GM23338 (cell line): Measurements from ENCODE around the gene FLYWCH1.

Experiments used
- EZH2 ChIP-seq: fragments of 200-600 bp; sonication (generic); IDR thresholded peaks from one replicate; pipeline ENCODE4 v1.8.0; 2017; ENCODE audit warnings: antibody characterized with exemption, mild to moderate bottlenecking, low read depth; ENCODE audit not compliant: unreplicated experiment
- NANOG ChIP-seq: IDR thresholded peaks from 2 replicates; pipeline ENCODE4 v1.6.1; 2016; ENCODE audit warnings: antibody characterized with exemption, borderline replicate concordance
- POLR2AphosphoS5 ChIP-seq: IDR thresholded peaks from 2 replicates; pipeline ENCODE4 v1.6.1; 2016; ENCODE audit warnings: antibody characterized with exemption, low read depth
- TF ChIP-seq, protein P1 (sequence below), 2 experiments: fragments of 200-600 bp in 1 of 2; sonication (generic) in 1 of 2; conservative IDR thresholded peaks; 2 replicates each; pipeline versions ENCODE4 v1.5.1 to v1.6.1; 2016 to 2017; ENCODE audit warnings: antibody characterized with exemption in 2 of 2, low read depth in 2 of 2, mild to moderate bottlenecking in 2 of 2, moderate library complexity in 1 of 2
- TF ChIP-seq, protein P2 (sequence below): IDR thresholded peaks from one replicate; pipeline ENCODE4 v1.6.1; 2018; ENCODE audit warnings: antibody characterized with exemption; ENCODE audit not compliant: unreplicated experiment

DNA sequence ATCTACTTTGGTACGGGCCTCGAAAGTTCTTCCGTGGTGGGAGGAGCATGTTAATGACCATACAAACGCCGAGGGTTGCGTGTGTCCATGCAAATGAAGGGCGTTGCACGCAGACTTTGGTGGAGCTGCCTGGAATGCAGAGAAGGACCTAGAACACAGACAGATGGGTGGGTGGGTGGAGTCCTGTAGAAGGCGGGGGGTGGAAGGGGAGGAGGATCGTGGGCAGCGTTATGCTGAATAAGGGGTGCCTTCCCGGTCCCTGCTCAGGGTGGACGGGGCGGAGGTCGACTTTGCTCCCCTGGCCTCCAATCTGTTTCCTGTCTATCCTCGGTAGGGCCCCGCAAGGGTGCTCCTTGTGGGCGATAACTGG is 56.6 kb downstream of the FLYWCH1 start:
- TF ChIP-seq POLR2AphosphoS5, result no peak
- TF ChIP-seq, protein P1, sequence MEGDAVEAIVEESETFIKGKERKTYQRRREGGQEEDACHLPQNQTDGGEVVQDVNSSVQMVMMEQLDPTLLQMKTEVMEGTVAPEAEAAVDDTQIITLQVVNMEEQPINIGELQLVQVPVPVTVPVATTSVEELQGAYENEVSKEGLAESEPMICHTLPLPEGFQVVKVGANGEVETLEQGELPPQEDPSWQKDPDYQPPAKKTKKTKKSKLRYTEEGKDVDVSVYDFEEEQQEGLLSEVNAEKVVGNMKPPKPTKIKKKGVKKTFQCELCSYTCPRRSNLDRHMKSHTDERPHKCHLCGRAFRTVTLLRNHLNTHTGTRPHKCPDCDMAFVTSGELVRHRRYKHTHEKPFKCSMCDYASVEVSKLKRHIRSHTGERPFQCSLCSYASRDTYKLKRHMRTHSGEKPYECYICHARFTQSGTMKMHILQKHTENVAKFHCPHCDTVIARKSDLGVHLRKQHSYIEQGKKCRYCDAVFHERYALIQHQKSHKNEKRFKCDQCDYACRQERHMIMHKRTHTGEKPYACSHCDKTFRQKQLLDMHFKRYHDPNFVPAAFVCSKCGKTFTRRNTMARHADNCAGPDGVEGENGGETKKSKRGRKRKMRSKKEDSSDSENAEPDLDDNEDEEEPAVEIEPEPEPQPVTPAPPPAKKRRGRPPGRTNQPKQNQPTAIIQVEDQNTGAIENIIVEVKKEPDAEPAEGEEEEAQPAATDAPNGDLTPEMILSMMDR (conservative IDR thresholded peaks at IDR 0.05; ENCODE audit: low read depth in 2 of 2), result no peak
- TF ChIP-seq NANOG, result no peak
- no peak for TF ChIP-seq EZH2
- TF ChIP-seq, protein P2, sequence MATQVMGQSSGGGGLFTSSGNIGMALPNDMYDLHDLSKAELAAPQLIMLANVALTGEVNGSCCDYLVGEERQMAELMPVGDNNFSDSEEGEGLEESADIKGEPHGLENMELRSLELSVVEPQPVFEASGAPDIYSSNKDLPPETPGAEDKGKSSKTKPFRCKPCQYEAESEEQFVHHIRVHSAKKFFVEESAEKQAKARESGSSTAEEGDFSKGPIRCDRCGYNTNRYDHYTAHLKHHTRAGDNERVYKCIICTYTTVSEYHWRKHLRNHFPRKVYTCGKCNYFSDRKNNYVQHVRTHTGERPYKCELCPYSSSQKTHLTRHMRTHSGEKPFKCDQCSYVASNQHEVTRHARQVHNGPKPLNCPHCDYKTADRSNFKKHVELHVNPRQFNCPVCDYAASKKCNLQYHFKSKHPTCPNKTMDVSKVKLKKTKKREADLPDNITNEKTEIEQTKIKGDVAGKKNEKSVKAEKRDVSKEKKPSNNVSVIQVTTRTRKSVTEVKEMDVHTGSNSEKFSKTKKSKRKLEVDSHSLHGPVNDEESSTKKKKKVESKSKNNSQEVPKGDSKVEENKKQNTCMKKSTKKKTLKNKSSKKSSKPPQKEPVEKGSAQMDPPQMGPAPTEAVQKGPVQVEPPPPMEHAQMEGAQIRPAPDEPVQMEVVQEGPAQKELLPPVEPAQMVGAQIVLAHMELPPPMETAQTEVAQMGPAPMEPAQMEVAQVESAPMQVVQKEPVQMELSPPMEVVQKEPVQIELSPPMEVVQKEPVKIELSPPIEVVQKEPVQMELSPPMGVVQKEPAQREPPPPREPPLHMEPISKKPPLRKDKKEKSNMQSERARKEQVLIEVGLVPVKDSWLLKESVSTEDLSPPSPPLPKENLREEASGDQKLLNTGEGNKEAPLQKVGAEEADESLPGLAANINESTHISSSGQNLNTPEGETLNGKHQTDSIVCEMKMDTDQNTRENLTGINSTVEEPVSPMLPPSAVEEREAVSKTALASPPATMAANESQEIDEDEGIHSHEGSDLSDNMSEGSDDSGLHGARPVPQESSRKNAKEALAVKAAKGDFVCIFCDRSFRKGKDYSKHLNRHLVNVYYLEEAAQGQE, result no peak
